Measurements from ENCODE around the gene SLC6A4. TPM values are rescaled to one million over a fixed set of nuclear protein-coding genes. Genes with fewer than 3 reads are reported as not detected.

SLC6A4 gene
- total and polyA plus RNA-seq, 2 experiments from 2014 or later: 0.06 to 0.14 TPM

DNA sequence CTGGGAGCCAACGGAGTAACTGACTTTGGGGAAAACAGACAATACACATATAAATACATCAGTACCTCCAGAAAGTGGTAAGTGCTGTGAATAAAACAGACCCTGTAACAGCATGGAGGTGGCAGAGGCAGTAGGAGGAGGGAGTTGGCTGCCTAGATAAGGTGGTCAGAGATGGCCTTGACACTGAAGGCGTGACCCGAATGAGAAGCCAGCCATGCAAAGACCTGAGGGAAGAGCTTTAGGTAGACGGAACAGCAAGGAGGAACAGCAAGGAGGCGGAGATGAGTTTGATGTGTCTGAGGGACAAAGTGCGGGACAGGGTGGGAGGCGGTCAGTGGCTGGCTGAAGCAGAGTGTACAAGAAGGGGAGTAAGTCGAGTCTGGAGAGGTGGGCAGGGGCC, 8.1 kb upstream of the SLC6A4 start:
- Histone ChIP-seq H3K27ac (ENCODE audit: low read depth) (no peak overlapping the region), H3K4me3 (no peak overlapping the region), H3F3A (replicated peaks; ENCODE audit: low read depth) (no peaks in the 10 kb centered on the region), H3K79me2 (replicated peaks; ENCODE audit: insufficient read depth) (no peaks in the 10 kb centered on the region), H3K4me2 (no peak overlapping the region), H4K20me1 (replicated peaks; ENCODE audit: insufficient read depth) (no peaks in the 10 kb centered on the region), H3K36me3 (ENCODE audit: insufficient read depth) (peaks cover 8% of the 10 kb centered on the region), H3K27me3 (ENCODE audit: insufficient read depth) (peaks cover 16% of the 10 kb centered on the region), H3K9me2 (ENCODE audit: insufficient read depth) (no peaks in the 10 kb centered on the region), H3K4me1 (ENCODE audit: insufficient read depth) (peaks cover 8% of the 10 kb centered on the region), H2AFZ (no peak overlapping the region)
- DNase-seq (ENCODE audit: low spot score): no peak
- Mint-ChIP-seq H3K27ac (no peak overlapping the region), H3K27me3 (ENCODE audit: insufficient read depth, low read depth, poor library complexity) (peaks cover 13% of the 10 kb centered on the region), H3K9me3 (peaks cover 9% of the 10 kb centered on the region), H3K36me3 (ENCODE audit: low read depth) (peaks cover 12% of the 10 kb centered on the region), H3K4me3 (no peak overlapping the region), H3K4me1 (peaks cover 8% of the 10 kb centered on the region)
- no peak for TF ChIP-seq ZNF114 (CRISPR knock-in tag; IDR thresholded peaks at IDR 0.05)
- no peak for TF ChIP-seq NANOG (IDR thresholded peaks at IDR 0.05; ENCODE audit: borderline replicate concordance)
- no peak for TF ChIP-seq POLR2AphosphoS5 (IDR thresholded peaks at IDR 0.05; ENCODE audit: low read depth)
- TF ChIP-seq, protein P1, sequence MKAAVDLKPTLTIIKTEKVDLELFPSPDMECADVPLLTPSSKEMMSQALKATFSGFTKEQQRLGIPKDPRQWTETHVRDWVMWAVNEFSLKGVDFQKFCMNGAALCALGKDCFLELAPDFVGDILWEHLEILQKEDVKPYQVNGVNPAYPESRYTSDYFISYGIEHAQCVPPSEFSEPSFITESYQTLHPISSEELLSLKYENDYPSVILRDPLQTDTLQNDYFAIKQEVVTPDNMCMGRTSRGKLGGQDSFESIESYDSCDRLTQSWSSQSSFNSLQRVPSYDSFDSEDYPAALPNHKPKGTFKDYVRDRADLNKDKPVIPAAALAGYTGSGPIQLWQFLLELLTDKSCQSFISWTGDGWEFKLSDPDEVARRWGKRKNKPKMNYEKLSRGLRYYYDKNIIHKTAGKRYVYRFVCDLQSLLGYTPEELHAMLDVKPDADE (IDR thresholded peaks at IDR 0.05): no peak
- TF ChIP-seq EZH2phosphoT487 (IDR thresholded peaks at IDR 0.05; ENCODE audit: unreplicated experiment): no peak
- no peak for TF ChIP-seq JUNB (IDR thresholded peaks at IDR 0.05; ENCODE audit: unreplicated experiment)
- TF ChIP-seq, protein P2, sequence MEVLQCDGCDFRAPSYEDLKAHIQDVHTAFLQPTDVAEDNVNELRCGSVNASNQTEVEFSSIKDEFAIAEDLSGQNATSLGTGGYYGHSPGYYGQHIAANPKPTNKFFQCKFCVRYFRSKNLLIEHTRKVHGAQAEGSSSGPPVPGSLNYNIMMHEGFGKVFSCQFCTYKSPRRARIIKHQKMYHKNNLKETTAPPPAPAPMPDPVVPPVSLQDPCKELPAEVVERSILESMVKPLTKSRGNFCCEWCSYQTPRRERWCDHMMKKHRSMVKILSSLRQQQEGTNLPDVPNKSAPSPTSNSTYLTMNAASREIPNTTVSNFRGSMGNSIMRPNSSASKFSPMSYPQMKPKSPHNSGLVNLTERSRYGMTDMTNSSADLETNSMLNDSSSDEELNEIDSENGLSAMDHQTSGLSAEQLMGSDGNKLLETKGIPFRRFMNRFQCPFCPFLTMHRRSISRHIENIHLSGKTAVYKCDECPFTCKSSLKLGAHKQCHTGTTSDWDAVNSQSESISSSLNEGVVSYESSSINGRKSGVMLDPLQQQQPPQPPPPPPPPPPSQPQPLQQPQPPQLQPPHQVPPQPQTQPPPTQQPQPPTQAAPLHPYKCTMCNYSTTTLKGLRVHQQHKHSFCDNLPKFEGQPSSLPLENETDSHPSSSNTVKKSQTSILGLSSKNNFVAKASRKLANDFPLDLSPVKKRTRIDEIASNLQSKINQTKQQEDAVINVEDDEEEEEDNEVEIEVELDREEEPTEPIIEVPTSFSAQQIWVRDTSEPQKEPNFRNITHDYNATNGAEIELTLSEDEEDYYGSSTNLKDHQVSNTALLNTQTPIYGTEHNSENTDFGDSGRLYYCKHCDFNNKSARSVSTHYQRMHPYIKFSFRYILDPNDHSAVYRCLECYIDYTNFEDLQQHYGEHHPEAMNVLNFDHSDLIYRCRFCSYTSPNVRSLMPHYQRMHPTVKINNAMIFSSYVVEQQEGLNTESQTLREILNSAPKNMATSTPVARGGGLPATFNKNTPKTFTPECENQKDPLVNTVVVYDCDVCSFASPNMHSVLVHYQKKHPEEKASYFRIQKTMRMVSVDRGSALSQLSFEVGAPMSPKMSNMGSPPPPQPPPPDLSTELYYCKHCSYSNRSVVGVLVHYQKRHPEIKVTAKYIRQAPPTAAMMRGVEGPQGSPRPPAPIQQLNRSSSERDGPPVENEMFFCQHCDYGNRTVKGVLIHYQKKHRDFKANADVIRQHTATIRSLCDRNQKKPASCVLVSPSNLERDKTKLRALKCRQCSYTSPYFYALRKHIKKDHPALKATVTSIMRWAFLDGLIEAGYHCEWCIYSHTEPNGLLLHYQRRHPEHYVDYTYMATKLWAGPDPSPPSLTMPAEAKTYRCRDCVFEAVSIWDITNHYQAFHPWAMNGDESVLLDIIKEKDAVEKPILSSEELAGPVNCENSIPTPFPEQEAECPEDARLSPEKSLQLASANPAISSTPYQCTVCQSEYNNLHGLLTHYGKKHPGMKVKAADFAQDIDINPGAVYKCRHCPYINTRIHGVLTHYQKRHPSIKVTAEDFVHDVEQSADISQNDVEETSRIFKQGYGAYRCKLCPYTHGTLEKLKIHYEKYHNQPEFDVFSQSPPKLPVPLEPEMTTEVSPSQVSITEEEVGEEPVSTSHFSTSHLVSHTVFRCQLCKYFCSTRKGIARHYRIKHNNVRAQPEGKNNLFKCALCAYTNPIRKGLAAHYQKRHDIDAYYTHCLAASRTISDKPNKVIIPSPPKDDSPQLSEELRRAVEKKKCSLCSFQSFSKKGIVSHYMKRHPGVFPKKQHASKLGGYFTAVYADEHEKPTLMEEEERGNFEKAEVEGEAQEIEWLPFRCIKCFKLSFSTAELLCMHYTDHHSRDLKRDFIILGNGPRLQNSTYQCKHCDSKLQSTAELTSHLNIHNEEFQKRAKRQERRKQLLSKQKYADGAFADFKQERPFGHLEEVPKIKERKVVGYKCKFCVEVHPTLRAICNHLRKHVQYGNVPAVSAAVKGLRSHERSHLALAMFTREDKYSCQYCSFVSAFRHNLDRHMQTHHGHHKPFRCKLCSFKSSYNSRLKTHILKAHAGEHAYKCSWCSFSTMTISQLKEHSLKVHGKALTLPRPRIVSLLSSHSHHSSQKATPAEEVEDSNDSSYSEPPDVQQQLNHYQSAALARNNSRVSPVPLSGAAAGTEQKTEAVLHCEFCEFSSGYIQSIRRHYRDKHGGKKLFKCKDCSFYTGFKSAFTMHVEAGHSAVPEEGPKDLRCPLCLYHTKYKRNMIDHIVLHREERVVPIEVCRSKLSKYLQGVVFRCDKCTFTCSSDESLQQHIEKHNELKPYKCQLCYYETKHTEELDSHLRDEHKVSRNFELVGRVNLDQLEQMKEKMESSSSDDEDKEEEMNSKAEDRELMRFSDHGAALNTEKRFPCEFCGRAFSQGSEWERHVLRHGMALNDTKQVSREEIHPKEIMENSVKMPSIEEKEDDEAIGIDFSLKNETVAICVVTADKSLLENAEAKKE (CRISPR knock-in tag; IDR thresholded peaks at IDR 0.05): no peak
- TF ChIP-seq, protein P3, sequence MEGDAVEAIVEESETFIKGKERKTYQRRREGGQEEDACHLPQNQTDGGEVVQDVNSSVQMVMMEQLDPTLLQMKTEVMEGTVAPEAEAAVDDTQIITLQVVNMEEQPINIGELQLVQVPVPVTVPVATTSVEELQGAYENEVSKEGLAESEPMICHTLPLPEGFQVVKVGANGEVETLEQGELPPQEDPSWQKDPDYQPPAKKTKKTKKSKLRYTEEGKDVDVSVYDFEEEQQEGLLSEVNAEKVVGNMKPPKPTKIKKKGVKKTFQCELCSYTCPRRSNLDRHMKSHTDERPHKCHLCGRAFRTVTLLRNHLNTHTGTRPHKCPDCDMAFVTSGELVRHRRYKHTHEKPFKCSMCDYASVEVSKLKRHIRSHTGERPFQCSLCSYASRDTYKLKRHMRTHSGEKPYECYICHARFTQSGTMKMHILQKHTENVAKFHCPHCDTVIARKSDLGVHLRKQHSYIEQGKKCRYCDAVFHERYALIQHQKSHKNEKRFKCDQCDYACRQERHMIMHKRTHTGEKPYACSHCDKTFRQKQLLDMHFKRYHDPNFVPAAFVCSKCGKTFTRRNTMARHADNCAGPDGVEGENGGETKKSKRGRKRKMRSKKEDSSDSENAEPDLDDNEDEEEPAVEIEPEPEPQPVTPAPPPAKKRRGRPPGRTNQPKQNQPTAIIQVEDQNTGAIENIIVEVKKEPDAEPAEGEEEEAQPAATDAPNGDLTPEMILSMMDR (conservative IDR thresholded peaks at IDR 0.05; ENCODE audit: low read depth in 2 of 2): no peak
- no peak for TF ChIP-seq ZNF331 (CRISPR knock-in tag; IDR thresholded peaks at IDR 0.05; ENCODE audit: low read depth)
- TF ChIP-seq EZH2 (IDR thresholded peaks at IDR 0.05; ENCODE audit: low read depth, unreplicated experiment): no peak
- TF ChIP-seq STAT1 (IDR thresholded peaks at IDR 0.05; ENCODE audit: unreplicated experiment): no peak
- TF ChIP-seq, protein P4, sequence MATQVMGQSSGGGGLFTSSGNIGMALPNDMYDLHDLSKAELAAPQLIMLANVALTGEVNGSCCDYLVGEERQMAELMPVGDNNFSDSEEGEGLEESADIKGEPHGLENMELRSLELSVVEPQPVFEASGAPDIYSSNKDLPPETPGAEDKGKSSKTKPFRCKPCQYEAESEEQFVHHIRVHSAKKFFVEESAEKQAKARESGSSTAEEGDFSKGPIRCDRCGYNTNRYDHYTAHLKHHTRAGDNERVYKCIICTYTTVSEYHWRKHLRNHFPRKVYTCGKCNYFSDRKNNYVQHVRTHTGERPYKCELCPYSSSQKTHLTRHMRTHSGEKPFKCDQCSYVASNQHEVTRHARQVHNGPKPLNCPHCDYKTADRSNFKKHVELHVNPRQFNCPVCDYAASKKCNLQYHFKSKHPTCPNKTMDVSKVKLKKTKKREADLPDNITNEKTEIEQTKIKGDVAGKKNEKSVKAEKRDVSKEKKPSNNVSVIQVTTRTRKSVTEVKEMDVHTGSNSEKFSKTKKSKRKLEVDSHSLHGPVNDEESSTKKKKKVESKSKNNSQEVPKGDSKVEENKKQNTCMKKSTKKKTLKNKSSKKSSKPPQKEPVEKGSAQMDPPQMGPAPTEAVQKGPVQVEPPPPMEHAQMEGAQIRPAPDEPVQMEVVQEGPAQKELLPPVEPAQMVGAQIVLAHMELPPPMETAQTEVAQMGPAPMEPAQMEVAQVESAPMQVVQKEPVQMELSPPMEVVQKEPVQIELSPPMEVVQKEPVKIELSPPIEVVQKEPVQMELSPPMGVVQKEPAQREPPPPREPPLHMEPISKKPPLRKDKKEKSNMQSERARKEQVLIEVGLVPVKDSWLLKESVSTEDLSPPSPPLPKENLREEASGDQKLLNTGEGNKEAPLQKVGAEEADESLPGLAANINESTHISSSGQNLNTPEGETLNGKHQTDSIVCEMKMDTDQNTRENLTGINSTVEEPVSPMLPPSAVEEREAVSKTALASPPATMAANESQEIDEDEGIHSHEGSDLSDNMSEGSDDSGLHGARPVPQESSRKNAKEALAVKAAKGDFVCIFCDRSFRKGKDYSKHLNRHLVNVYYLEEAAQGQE (IDR thresholded peaks at IDR 0.05; ENCODE audit: unreplicated experiment): no peak
- no peak for TF ChIP-seq CREB1 (CRISPR knock-in tag; IDR thresholded peaks at IDR 0.05; ENCODE audit: low read depth)
- no peak for ATAC-seq
